Right lobe of liver (tissue), 4 donors: ENCODE data around the gene RELN.
"Not testable (repeated sequence)": the region's sequence is repeated elsewhere in the genome, so short reads cannot be mapped to it uniquely, and the experiment has no call there.

Experiments used
- CTCF ChIP-seq, 4 donors: fragments of 200-600 bp in 3 of 4; fragments of 450-650 bp in 1 of 4; IDR thresholded peaks; one replicate each; pipeline versions ENCODE4 v1.5.1 to v1.8.0; 2016 to 2022; ENCODE audit warnings: antibody characterized with exemption in 4 of 4, mild to moderate bottlenecking in 2 of 4
- POLR2A ChIP-seq: fragments of 450-650 bp; IDR thresholded peaks from one replicate; pipeline ENCODE4 v1.6.1; 2017; ENCODE audit warnings: antibody characterized with exemption, mild to moderate bottlenecking
- donor health status: DM: no; HTN: no; CAD: no.
- donor health status: DM: no; HTN: no; CAD: no.
- donor health status: DM: no; HTN: yes; CAD: no.

DNA sequence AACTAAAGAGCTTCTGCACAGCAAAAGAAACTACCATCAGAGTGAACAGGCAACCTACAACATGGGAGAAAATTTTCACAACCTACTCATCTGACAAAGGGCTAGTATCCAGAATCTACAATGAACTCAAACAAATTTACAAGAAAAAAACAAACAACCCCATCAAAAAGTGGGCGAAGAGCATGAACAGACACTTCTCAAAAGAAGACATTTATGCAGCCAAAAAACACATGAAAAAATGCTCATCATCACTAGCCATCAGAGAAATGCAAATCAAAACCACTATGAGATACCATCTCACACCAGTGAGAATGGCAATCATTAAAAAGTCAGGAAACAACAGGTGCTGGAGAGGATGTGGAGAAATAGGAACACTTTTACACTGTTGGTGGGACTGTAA, 78.4 kb downstream of the RELN start:
- TF ChIP-seq CTCF (IDR thresholded peaks at IDR 0.05); POLR2A: not testable (repeated sequence)
